Cardiac fibroblast (primary cell): ENCODE data around the gene MED13L.

Experiments
- DNase-seq, 2 donors: peaks; one replicate each; pipeline versions ENCODE4 v3.0.0 to v3.0.0-alpha.2; 2010; ENCODE audit warnings: low read depth in 2 of 2
- H3K4me3 ChIP-seq, 2 donors: replicated peaks in 1 of 2; 1 replicate in 1 of 2; 2 replicates in 1 of 2; pipeline ENCODE4 v1.5.1; 2011; ENCODE audit warnings: low read depth in 2 of 2, low read length in 2 of 2, mild to moderate bottlenecking in 2 of 2, moderate library complexity in 1 of 2
- CTCF ChIP-seq: IDR thresholded peaks from one replicate; pipeline ENCODE4 v1.5.1; 2011; ENCODE audit warnings: low read depth, mild to moderate bottlenecking, low read length, inconsistent platforms

Gene MED13L

GRCh38 chr12:116278279-116278626, 760 bp upstream of the MED13L start:
- H3K4me3 ChIP-seq = peak overlapping the region; percentile 27 to 46
- no peak for TF ChIP-seq CTCF
- DNase-seq = no peak

- H3K4me3 ChIP-seq = peak overlapping the region; percentile 84 to 88
- no peak for TF ChIP-seq CTCF
- peak; percentile 66 to 75 for DNase-seq
Measured at GRCh38 chr12:116276652-116277466, 634 bp downstream of the MED13L start.

- peak overlapping the region; percentile 84 to 88 for H3K4me3 ChIP-seq
- no peak for TF ChIP-seq CTCF
- DNase-seq = no peak
Measured at GRCh38 chr12:116274551-116275375, 2.7 kb downstream of the MED13L start.

- TF ChIP-seq CTCF = no peak
- no peak for DNase-seq
- no peak overlapping the region for H3K4me3 ChIP-seq
Measured at GRCh38 chr12:116273813-116274550, 3.5 kb downstream of the MED13L start.

GRCh38 chr12:116267948-116268347, 9.5 kb downstream of the MED13L start:
- no peak for DNase-seq

More at GRCh38 chr12:116267948-116268347, 9.5 kb downstream of the MED13L start:
- no peak overlapping the region for H3K4me3 ChIP-seq
- no peak for TF ChIP-seq CTCF
